ENCODE measurements around the gene KHSRP.
A peak's percentile ranks its signal among the peaks of the same experiment; 100 is the strongest.

The KHSRP gene

DNA sequence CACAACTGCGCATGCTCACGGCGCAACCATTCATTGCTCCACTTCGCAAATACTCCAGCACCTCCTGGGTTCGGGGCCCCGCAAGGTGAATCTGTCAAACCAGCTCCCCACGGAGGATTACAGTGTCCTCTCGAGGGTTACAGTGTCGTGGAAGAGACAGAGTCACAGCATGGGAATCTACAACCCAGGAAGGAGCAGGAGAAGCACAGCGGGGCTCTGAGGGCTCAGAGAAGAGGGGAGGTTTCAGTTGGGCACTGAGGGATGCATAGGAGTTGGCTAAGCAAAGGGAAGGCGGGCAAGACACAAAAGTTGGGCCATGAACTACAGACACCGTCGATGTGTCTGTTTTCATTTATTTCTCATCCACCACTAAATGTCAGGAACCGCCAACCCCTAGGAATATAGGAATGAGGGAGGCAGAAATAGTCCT lies 30.6 kb downstream of the KHSRP start:
- DNase-seq: peak in 1 of 56 donors; percentile 59

DNA sequence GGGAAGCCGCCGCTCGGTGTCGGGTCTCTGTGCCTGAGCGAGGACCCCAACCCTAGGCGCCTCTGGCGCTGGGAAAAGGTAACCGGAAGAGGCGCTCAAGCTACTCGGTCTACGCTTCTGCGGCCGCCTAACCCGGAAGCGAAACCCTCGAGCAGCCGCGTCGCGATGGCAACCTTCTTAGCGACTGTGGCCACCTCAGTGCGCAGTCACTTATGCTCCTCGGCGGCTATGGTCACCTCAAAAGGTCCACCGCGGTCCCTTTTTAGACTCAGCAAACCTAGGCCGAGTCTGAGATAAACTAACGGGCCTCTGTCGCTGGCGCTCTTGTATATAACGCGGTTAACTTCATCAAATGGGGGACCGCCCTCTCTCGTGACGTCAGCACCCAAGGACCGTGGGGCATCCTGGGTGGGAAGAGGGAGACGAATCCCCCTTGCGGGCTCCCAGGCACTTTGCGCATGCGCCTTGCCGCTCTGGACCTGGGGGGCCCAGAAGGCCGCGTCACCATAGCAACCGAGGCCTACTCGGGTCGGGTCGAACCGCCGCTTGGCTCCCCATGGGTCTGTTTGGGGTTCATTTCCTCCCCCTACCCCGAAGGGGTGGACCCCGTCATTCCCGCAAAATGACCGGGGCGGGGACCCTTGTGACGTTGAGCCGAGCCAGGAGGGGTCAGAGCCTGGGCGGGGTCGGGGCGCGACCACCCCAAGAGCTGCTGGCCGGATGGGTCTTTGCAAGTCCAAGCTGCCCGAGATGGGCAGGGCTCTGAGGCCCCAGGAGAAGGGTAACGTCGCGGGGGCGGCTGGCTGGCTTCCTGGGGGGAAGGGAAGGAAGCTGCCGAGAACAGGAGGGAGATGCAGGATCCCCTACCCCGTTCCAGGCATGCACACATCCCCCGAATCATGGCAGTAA lies 31.3 kb downstream of the KHSRP start, which contains the start of gene GTF2F1:
TSS of gene GTF2F1 (minus strand) at position 91 of the 909 bp plus-strand sequence. CDS start 169 bp downstream, outside the sequence.
- peak; percentile 76 to 99 (median 93) for DNase-seq

DNA sequence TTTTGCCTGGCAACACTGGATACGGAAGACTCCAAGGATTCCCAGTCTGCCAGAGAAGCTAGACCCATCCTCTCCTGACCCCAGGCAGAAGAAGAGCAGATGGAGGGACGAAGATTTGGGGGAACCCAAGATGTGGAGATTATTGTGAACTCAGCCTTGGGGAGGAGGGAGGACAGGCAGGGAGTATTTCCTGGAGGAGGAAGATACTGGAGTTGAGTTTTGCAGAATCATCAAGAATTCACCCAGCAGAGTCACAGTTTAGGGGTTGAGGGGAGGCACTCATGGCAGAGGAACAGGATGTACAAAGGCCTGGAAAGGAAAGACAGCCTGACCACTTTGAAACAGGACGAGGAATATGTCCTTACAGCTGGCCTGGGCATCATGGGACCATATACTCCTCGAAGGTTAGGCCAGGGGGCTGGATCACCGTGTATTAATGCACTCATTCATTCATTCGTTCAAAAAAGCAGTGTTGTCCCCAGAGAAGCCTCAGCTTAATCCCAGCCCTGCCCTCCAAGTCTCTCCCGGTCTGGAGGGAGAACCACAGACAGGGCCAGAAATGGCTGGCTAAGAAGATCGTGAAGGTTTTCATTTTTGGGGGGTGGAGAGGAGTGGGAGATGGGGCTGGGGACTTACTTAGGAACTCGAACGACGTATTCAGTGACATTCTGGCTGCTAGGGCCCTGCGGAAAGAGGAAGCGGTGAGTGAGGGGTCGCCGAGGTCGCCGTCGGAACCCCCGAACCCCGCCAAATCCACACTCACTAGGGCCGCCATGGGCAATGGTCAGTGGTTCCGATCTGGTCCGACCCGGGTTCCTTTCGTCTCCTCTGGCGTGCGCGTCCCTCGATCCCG lies 32.2 kb downstream of the KHSRP start:
- no peak for DNase-seq

DNA sequence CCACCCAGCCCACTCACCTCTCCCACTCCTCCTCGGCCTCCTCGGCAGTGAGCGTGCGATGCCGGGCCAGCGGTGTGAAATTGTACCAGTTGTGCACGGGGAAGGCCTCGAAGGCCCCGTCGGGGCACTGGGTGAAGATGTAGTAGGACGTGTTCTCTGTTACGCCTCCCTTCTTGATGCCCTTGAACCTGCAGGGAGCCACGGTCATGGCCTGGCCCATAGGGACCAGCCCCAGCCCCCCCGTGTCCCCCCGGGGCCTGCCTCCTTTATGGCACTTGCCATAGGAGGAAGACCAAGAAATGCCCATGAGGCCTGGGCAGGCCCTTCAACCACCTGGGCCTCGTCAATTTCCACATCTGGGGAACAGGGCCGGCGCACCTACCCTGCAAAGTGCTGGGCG lies 37.2 kb downstream of the KHSRP start:
- no peak for DNase-seq

DNA sequence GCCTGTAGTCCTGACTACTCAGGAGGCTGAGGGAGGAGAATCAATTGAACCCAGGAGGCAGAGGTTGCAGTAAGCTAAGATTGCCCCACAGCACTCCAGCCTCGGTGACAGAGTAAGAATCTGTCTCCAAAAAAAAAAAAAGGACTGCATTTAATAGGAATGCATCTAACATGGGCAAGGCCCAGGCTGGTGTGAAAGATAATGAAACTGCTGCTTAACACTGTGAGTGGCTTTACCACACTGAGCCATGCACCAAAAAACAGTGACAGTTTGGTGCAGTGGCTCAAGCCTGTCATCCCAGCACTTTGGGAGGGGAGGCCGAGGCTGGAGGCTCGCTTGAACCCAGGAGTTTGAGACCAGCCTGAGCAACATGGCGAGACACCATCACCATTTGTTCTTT lies 40.2 kb downstream of the KHSRP start:
- no peak for DNase-seq

DNA sequence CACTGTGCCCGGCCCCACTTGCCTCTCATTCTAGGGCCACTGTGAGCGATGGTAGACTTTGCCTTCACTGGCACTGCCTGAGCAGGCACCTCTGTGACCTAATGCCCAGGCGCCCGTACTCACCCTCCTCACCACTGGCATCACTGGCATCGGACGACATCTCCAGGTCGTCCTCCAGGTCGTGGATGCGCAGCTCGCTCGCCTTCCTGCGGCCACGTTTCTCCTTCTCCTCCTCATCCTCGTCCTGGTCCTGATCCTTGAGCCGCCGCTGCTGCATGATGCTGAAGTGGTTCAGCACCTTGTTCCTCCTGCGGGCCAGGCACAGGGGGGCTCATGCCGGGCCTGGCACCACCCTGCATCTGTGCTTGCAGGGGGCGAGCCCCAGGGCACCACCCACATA lies 41.4 kb downstream of the KHSRP start:
- no peak for DNase-seq

DNA sequence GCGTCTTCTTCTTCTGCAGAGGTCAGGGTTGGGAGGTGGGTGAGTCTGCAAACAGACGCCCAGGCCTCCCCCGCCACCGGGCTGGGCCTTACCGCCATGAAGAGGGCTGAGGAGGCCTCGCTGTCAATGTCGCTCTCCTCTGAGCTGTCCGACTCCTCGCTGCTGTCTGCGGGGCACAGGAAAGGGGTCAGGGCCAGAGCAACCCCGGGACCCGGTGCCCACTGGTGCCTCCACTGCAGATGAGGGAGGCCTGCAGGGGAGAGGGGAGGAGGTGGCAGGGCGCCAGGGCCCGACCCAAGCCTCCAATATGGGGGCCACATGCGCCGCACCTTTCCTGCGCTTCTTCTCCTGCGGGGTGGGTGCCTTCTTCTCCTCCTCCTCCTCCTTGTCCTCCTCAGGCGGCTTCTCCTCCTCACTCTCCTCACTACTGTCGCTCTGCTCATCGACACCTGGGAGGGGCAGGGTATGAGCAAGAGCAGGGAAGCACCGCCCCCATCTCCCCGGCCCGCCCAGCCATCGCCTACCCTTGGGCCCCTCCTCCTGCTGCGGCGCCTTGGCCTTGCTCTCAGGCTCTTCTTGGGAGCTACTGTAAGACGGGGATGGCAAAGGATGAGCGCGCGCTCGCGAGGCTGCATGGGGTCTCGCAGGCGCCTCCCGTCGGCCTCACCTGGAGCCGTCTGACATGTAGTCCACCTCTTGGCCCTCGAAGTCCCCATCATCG lies 43.4 kb downstream of the KHSRP start:
- no peak for DNase-seq

DNA sequence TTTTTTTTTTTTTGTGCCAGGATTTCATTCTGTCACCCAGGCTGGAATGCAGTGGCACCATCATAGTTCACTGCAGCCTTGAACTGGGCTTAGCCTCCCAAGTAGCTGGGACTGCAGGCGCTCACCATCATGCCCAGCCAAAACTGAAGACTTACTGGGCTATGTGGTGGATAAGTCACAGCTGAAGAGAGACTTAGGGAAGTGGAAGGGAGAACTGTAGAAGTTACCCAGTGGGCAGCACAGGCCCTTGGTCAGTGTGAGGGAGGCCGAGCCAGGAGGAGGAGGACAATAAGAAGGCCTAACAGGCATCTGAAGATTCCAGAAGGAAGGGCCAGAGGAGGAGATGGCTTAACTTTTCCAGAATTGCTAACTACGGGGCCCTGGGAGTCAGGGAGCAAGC lies 44.9 kb downstream of the KHSRP start:
- no peak for DNase-seq

DNA sequence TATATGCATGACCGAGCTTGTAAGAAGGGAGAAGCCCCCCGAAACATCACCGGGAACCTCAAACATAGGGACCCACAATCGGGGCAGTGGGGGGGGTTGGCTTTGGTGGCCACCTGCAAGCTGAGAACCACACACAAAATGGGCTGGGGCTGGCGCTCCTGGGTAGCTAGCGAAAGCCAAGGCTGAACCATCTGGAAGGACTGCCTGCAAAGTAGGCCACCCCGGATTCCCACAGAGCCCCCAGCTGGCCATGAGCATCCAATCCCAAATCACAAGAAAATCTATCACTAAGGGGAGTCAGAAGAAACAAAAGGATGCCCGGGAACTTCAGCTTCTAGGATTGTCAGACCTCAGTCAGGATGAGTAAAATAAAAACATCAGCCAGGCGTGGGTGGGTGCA lies 46.1 kb downstream of the KHSRP start:
- DNase-seq: peak in 1 of 56 donors; percentile 8

DNA sequence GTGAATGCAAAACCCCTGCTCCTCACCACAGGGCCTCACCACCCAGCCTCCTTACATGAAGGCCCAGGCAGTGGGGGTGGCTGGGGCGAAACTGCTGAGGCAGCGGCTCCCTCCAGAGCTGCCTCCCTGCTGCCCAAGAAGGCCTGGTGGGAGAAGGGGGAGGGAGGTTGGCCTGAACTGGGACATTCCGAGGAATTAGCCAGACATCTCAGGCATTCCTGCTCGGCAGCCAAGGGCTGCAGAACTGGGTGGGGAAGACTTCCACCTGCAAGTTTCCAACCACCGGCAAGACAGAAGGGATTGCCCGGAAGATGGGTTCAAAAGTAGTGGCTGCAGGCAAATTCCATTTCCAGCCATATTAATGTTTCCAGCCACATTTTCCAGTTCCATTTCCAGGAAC lies 46.6 kb downstream of the KHSRP start:
- no peak for DNase-seq

DNA sequence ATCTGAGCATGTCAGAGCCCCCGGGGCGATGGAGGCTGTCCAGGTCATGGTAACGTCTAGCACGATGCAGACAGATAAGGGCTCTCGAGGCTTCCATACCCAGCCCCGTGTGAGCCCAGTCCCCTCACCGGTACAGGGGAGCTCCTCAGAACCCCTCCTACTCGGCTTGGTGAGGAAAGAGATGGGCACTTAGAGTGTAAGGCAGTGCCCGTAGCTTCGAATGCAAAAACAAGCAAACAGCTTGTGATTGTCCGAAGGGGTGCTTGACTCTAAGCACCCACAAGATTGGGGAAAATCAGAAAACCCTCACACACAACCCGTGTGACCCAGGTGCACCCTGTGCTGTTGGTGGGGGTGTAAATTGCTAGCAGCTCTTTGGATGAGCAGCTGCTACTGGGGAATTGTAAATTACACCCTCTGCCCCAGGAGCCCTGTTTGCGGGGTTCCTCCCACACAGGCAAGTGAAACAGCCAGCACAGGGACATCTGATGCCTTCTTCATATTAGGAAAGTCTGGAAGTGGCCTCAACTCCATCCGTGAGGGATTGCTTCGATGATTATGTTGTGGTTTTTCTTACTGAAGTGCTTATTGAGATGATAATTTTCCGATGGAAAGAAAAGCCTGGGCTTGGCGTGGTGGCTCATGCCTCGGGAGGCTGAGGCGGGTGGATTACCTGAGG lies 48.0 kb downstream of the KHSRP start:
- DNase-seq: peak in 1 of 56 donors; percentile 4

DNA sequence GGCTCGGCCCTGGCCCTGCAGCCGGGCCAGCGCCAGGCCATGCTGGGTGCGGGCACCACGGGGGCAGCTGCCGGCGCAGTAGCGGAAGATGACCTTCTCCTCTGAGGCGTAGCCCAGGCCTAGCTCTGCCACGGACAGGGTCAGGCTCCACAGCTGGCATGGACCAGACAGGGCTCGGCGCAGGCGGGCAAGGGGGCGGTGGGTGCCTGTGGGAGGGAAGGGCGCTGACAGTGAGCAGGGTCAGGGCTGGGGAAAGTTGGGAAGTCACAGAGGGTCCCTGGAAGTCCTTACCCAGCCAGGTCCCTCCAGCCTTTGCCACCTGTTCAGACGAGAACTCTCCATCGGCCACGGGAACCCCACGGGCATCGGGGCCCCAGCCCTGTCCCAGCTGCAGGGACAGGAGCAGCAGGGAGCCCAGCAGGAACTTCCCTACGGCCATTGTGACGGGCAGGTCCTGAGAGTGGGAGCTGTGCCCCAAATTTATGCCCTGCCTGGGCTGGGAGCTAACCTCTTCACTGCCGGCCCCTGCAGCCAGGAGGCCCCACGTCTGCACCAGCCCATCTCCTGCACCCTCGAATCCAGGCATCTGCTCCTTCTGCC lies 49.1 kb downstream of the KHSRP start, which contains the start of gene PSPN:
TSS of gene PSPN (minus strand) at position 523 of the 600 bp plus-strand sequence. CDS start at position 439, 84 bp downstream.
- no peak for DNase-seq

DNA sequence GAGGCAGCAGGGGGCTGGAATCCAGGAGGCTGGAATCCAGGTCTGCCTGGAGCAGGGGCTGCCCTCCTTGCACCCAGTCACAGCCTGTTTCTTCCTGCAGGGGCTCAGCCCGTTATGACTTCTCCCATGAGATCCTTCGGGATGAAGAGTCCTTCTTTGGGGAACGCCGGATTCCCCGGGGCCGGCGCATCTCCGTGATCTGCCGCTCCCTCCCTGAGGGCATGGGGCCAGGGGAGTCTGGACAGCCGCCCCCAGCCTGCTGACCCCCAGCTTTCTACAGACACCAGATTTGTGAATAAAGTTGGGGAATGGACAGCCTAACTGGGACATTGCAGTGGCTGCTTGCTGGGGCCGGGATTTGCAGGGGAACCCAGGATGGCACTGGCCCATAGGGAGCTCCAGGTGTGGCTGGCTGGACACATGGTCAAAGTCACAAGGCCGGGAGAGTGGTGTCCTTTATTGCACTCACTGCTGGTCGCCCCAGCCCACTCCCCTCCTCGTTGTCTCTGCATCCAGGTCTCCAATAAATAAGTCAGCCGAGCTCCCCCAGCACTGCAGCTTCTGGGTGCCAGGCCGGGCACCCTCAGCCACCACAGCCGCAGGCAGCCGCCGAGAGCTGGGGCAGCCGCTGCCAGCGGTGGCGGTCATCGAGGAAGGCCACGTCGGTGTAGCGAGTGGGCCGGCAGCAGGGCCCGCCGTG lies 49.8 kb downstream of the KHSRP start:
- DNase-seq: no peak

DNA sequence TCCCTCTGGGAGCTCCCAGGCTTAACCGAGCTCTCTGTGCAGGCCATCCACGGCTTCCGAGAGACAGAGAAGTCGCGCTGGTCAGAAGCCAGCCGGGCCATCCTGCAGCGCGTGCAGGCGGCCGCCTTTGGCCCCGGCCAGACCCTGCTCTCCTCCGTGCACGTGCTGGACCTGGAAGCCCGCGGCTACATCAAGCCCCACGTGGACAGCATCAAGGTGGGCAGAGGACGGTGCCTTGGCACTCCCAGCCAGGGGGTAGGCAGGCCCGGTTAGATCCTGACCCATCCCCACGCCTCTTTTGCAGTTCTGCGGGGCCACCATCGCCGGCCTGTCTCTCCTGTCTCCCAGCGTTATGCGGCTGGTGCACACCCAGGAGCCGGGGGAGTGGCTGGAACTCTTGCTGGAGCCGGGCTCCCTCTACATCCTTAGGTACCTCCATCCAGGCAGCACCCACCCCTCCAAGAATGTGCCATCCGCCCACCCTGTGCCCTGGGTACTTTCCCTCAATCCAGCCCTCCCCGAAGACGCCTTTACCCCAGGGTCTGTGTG lies 50.4 kb downstream of the KHSRP start:
- no peak for DNase-seq

DNA sequence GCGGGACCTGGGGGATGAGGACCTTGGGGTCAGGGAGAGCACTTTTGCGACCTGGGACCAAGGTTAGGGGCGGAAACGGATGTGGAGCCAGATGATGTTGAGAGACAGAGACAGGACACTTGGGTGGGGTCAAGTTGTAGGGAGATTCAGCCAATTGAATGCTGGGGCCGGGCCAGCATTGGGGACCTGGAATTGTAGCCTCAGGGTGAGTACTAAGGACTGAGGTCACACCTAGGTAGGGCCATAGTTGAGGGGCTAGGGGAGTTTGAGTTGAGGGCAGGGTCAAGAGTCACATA lies 50.9 kb downstream of the KHSRP start:
- no peak for DNase-seq

DNA sequence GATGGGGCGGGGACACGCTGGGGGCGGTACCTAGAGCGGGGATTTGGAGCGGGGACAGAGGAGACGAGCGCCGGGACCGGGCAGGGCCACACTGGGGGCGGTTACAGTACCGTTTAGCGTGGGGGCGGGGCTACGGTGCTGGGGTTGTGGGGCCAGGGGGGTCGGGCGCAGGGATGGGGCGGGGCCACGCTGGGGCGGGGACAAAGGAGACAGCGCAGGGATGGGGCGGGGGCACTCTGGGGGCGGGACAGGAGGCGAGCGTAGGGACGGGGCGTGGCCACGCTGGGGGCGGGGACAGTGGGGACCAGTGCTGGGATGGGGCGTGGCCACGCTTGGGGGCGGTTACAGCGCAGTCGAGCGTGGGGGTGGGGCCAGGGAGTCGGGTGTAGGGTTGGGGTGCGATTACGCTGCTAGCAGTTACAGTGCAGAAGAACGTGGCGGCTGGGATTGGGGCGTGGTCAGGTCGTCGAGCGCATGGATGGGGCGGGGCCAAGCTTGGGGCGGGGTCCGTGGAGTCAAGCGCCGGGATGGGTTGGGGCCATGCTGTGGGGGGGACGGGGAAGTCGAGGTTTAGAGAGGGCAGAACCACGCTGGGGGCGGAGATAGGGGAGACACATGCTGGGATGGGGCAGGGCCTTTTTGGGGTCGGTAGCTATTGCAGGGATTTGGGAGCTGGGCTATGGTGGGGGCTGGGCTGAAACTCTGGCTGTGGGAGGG lies 51.4 kb downstream of the KHSRP start:
- DNase-seq: peak; percentile 40 to 99 (median 96)

DNA sequence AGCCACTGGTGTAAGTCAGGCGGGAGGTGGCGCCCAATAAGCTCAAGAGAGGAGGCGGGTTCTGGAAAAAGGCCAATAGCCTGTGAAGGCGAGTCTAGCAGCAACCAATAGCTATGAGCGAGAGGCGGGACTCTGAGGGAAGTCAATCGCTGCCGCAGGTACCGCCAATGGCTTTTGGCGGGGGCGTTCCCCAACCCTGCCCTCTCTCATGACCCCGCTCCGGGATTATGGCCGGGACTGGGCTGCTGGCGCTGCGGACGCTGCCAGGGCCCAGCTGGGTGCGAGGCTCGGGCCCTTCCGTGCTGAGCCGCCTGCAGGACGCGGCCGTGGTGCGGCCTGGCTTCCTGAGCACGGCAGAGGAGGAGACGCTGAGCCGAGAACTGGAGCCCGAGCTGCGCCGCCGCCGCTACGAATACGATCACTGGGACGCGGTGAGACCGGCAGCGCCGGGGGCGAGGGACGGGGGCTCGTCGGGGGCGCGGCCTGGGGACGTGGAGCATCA lies 52.0 kb downstream of the KHSRP start, which contains the start of gene ALKBH7:
TSS of gene ALKBH7 (plus strand) at position 201 of the 502 bp plus-strand sequence. CDS start at position 228, 27 bp downstream.
- DNase-seq: peak; percentile 80 to 99 (median 97)

DNA sequence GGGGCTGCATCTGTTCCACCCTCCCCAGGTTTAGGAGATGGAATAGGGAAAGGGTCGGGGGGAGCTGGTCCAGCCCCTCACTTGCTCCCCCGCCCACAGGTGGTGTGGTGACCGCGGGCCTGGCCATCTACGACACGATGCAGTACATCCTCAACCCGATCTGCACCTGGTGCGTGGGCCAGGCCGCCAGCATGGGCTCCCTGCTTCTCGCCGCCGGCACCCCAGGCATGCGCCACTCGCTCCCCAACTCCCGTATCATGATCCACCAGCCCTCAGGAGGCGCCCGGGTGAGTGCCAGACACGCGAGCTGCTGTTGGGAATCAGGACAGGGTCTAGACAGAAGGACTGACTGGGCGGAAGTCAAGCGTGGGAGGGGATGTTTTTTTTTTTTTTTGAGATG lies 60.3 kb downstream of the KHSRP start:
- DNase-seq: no peak

Data from amygdala (tissue), 56 donors.